HG03565 (cell line): ENCODE results near the gene DIO2.

Experiments used
- ATAC-seq: cut with Tn5 transposase; IDR thresholded peaks from one replicate; pipeline ENCODE4 v1.9.1; 2021; ENCODE audit warnings: mild to moderate bottlenecking, moderate library complexity; ENCODE audit not compliant: unreplicated experiment

Gene DIO2

DNA sequence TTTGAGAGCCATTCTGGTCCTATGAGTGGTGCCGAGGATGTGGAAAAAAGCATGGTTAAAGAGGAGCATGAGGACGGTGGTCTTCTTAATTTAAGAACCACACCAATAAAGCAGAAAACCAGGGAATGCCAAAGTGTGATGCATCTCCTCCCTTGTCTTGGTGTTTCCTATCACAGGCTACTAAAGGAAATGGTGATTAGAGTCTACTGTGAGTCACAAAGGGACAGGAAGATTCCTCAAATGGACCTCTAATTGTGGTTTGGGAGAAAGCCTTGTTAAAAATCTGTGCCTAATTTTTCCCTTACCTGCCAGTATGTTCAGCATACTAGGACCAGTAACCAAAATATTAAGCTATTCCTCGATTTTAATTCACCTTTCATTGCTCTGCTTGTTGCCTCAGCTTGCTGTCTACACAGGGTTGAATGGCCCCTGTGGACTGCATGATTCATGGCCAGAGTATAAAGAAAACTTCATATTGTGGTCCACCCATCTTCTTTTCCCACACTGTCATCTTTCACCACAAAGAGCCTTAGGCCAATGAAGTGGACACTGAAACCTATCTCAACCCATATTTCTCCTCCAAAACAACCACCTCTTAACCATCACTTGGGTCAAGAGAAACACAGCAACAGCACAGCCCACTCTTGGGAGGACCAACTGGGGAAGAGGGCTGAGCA lies 38.8 kb downstream of the DIO2 start:
- no peak for ATAC-seq

DNA sequence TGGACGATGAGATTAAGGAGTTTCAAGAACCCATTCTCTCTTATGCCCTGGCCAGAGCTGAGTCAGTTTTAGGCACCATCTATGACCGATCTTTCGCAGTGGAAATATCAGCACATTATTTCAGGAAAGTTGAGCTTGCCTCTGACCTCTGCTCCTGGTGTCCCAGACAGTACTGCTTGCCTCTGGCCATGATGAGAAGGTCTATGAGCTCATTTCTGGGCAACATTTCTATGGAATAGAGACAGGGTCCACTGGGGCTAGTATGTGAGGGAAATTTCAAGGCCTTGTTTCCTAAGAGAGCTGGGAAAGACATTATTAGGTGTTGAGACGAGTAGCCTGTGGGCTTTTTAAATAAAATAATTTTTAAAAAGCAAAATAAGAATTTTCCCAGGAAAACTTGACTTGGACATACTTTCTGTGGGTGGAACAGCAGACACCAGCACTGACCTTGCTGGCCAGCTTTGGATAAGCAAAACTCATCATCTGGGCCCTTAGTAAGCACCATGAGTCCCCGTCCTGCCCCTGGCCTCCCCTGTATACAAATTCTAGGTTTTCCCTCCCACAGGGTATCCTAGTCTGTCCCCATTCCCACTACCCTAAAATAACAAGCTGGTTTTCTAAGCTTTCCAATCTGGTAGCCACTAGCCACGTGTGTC lies 43.4 kb downstream of the DIO2 start:
- no peak for ATAC-seq

DNA sequence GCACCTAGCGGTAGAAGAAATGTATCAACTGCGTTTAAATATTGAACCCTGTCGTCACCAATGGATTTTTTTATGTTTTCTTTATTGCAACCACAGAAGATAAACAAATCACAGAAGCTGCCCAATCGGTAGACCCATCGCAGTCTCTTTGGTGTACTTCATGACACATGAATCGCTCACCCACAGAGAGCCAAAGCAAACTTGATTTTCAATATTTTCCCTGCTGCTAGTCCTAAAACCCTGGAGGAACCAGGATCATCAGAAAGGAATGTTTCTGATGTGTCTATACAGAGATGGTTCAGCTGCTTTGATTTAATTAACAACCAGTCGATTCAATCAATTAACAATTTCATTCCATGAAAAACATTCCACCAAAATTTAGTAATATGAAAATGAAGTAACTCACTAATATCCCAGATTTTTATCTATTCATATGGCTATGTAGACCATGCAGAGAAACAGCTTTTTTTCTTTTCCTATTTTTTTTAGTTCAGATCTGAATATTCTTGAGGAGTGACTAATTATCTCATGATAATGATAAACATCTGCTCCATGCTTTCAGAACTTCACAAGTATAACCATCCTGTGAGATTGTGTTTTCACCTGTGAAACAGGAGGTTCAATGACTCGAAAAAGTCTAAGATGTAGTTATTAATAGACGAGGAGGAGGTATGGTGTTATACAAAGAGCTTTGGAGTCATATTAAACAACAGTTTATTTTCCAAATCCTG lies 46.1 kb downstream of the DIO2 start:
- ATAC-seq = no peak

GRCh38 chr14:80152763-80153162 lies 58.5 kb downstream of the DIO2 start:
- ATAC-seq = no peak

GRCh38 chr14:80152166-80152565 lies 59.1 kb downstream of the DIO2 start:
- ATAC-seq = no peak

DNA sequence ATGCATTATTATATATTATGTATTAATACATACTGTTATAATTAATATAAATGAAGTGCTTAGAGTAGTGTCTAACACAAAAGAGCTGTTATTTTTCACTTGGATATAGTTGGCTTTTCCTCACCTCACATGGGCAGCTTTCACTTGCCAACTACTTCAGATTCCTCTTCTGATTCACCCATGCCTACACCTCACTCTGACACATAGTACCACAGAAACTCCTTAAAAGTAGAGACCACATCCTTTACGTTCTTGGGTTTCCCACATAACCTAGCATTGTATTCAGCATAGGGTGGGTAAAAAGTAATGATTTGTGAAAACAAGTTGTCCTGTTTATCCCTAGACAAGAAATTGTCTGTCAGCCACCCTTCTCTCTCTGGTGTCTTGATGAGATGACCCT lies 61.0 kb downstream of the DIO2 start:
- ATAC-seq = no peak
